ENCODE data around the gene IRS2. TPM values are rescaled to one million over a fixed set of nuclear protein-coding genes. Genes with fewer than 3 reads are reported as not detected.
A peak's percentile ranks its signal among the peaks of the same experiment; 100 is the strongest.
"Not testable (repeated sequence)": the region's sequence is repeated elsewhere in the genome, so short reads cannot be mapped to it uniquely, and the experiment has no call there.

Gene IRS2
- total RNA-seq (10 to 100 TPM; 23.9 to 33.4 TPM), polyA plus RNA-seq (ENCODE audit: insufficient read depth, low read depth, low replicate concordance) (6.9 TPM)
- long read RNA-seq, donor 1, full-length matches to known transcripts, result 16 of 16 reads
- long read RNA-seq, donor 1, partial matches to known transcripts, result 0 of 16 reads
- long read RNA-seq, donor 1, other reads (novel, unspliced or antisense), result 0 of 16 reads
- long read RNA-seq, donor 2, full-length matches to known transcripts, result 16 of 16 reads
- long read RNA-seq, donor 2, partial matches to known transcripts, result 0 of 16 reads
- long read RNA-seq, donor 2, other reads (novel, unspliced or antisense), result 0 of 16 reads

GRCh38 chr13:109786457-109787134 is at the start of gene IRS2:
TSS of gene IRS2 (minus strand) at chr13:109786583. CDS start at chr13:109786053, 530 bp downstream.
- WGBS, 2 donors, result 1% methylated on average over 33 to 46 of the region's 98 CpGs
- H3K36me3 ChIP-seq (ENCODE audit: low read depth, missing control alignments), result no peaks in the 10 kb centered on the region
- peak; percentile 98 for DNase-seq
- peaks cover 11% of the 10 kb centered on the region for H3K4me1 ChIP-seq
- H3K9me3 ChIP-seq, result no peaks in the 10 kb centered on the region
- intact Hi-C loops (cut with DNase I; ENCODE audit: low total_unique reads), result loop anchor here (10.0 kb wide), 2 partner anchors 642 to 832 kb away; no protein-coding TSS in a partner anchor
- H3K27me3 ChIP-seq, result no peaks in the 10 kb centered on the region
- H3K4me3 ChIP-seq, result peak within 1 kb of the TSS; percentile 81 to 85
- TF ChIP-seq CTCF (IDR thresholded peaks at IDR 0.05) (no peak), POLR2A (IDR thresholded peaks at IDR 0.05) (peak; percentile 91)
- H3K27ac ChIP-seq, result peak within 1 kb of the TSS; percentile 83 to 90

DNA sequence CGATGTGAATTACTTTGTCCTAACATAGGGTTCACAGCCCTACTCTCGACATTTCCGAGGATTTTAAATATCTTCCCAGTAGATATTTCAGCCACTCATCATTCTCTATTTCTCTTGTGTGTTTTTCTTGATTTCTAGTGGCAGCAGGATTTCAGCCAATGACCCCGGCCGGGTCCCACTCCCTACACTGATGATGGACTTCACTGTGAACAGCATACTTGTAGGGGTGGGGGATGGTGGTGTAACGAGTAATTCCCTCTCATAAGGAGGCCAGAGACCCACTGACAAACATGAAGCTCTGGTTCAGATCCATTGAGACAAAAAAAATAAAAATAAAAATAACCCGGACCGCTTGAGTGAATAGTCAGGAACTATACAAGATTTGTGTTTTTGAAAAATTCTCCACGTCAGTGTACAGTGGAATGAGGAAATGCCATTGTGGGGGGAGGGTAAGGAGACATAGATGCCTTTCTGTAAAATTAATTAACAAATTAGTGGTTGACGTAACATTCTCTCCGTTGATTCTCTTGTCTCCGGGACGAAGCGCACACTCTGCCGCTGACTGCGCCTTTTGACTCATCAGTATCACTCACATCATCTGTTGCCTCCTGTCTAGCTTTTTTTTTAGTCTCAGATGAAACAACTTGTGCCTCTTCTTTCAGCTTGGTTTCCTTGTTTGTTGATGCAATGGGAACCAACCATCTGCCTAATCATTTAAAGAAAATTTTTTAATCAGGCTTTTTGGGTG is 48.8 kb upstream of the IRS2 start:
- intact Hi-C loops (cut with DNase I; ENCODE audit: low total_unique reads), result no loop called here
- Histone ChIP-seq H3K36me3 (ENCODE audit: low read depth, missing control alignments) (no peaks in the 10 kb centered on the region), H3K27ac (no peak overlapping the region), H3K27me3 (no peaks in the 10 kb centered on the region), H3K4me1 (no peaks in the 10 kb centered on the region), H3K4me3 (no peak overlapping the region), H3K9me3 (no peaks in the 10 kb centered on the region)
- WGBS, 2 donors, result 57 to 67% methylated on average over 16 of the region's 16 CpGs
- TF ChIP-seq CTCF (IDR thresholded peaks at IDR 0.05), result no peak
- TF ChIP-seq POLR2A (IDR thresholded peaks at IDR 0.05), result no peak
- DNase-seq, result no peak

DNA sequence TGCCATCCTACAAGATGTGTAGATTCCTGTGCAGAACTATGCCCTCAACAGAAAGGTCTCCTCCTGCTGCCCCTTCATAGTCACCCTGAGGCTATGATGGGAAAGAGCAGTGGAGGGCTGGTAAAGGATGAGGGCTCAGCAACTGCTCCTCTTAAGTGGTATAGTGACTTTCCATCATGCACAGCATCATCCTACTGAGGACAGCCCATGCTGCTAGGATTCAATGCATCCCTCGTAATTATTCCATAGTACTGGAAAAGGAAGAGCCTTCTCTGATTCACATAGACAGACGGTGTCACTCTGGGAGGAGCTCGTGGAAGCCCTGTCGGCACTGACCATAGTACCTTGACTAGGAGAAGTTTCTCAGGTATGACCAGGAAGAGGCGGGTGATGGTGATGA is 47.6 kb upstream of the IRS2 start:
- Histone ChIP-seq H3K9me3 (no peaks in the 10 kb centered on the region), H3K27me3 (no peaks in the 10 kb centered on the region), H3K4me1 (no peaks in the 10 kb centered on the region), H3K4me3 (no peak overlapping the region), H3K36me3 (ENCODE audit: low read depth, missing control alignments) (no peaks in the 10 kb centered on the region), H3K27ac (no peak overlapping the region)
- DNase-seq, result no peak
- TF ChIP-seq POLR2A (IDR thresholded peaks at IDR 0.05), result no peak
- TF ChIP-seq CTCF (IDR thresholded peaks at IDR 0.05), result no peak
- WGBS, 2 donors, result 87 to 91% methylated on average over 5 of the region's 5 CpGs
- intact Hi-C loops (cut with DNase I; ENCODE audit: low total_unique reads), result no loop called here

- WGBS, 2 donors, result 87 to 89% methylated on average over 5 of the region's 5 CpGs
- intact Hi-C loops (cut with DNase I; ENCODE audit: low total_unique reads), result no loop called here
- no peaks in the 10 kb centered on the region for H3K36me3 ChIP-seq (ENCODE audit: low read depth, missing control alignments)
Measured at GRCh38 chr13:109833071-109833470, 46.7 kb upstream of the IRS2 start.

GRCh38 chr13:109828591-109829316 is 42.4 kb upstream of the IRS2 start:
- H3K4me3 ChIP-seq; H3K27me3 ChIP-seq; intact Hi-C loops (cut with DNase I; ENCODE audit: low total_unique reads); H3K36me3 ChIP-seq (ENCODE audit: low read depth, missing control alignments); DNase-seq; H3K9me3 ChIP-seq; H3K27ac ChIP-seq; H3K4me1 ChIP-seq: not testable (repeated sequence)
- 89 to 92% methylated on average over 10 to 11 of the region's 11 CpGs for WGBS, 2 donors

More at GRCh38 chr13:109833071-109833470, 46.7 kb upstream of the IRS2 start:
- Histone ChIP-seq H3K4me1 (no peaks in the 10 kb centered on the region), H3K4me3 (no peak overlapping the region), H3K27ac (no peak overlapping the region), H3K27me3 (no peaks in the 10 kb centered on the region), H3K9me3 (no peaks in the 10 kb centered on the region)
- no peak for TF ChIP-seq POLR2A (IDR thresholded peaks at IDR 0.05)
- no peak for TF ChIP-seq CTCF (IDR thresholded peaks at IDR 0.05)
- DNase-seq, result no peak

DNA sequence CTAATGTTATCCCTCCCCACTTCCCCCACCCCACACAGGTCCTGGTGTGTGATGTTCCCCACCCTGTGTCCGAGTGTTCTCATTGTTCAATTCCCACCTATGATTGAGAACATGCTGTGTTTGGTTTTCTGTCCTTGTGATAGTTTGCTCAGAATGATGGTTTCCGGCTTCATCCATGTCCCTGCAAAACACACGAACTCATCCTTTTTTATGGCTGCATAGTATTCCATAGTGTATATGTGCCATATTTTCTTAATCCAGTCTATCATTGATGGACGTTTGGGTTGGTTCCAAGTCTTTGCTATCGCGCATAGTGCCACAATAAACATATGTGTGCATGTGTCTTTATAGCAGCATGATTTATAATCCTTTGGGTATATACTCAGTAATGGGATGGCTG is 36.8 kb upstream of the IRS2 start:
- H3K27ac ChIP-seq; H3K4me1 ChIP-seq; H3K4me3 ChIP-seq; DNase-seq; H3K36me3 ChIP-seq (ENCODE audit: low read depth, missing control alignments); intact Hi-C loops (cut with DNase I; ENCODE audit: low total_unique reads); H3K27me3 ChIP-seq; H3K9me3 ChIP-seq: not testable (repeated sequence)
- WGBS, 2 donors, result 93 to 94% methylated on average over 6 of the region's 6 CpGs

All from testis (tissue), 5 donors.